GM12875 (cell line): ENCODE measurements around the gene SERPINA3.

Experiments
- H3K4me3 ChIP-seq: one replicate; pipeline ENCODE4 v1.5.1; 2011; ENCODE audit warnings: low read depth, low read length, control low read depth
- CTCF ChIP-seq: IDR thresholded peaks from 2 replicates; pipeline ENCODE4 v1.5.1; 2011; ENCODE audit warnings: low read depth, mild to moderate bottlenecking, control low read depth, inconsistent platforms, low read length, moderate library complexity, borderline replicate concordance; ENCODE audit not compliant: insufficient read depth

SERPINA3 gene

DNA sequence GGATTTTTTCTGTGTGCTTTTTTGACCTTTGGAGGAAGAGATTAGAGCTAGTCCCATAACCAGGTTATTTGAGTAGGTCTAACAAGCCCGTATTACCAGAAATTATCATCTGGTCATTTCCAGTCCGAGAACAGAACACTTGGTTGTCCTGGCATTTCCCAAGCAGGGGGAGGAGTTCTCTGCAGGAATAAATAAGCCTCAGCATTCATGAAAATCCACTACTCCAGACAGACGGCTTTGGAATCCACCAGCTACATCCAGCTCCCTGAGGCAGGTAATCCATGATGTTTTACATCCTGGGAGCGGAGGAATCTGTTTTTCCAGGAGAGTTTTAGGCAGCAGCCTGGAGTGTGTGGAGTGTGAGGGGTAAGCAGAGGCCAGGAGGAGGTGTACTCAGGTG is at the start of gene SERPINA3:
Gene SERPINA3, plus strand, starts transcription at position 218 of the 400 bp plus-strand sequence. CDS start 2,051 bp downstream, outside the sequence.
- no peak for TF ChIP-seq CTCF
- no peak within 1 kb of the TSS for H3K4me3 ChIP-seq

DNA sequence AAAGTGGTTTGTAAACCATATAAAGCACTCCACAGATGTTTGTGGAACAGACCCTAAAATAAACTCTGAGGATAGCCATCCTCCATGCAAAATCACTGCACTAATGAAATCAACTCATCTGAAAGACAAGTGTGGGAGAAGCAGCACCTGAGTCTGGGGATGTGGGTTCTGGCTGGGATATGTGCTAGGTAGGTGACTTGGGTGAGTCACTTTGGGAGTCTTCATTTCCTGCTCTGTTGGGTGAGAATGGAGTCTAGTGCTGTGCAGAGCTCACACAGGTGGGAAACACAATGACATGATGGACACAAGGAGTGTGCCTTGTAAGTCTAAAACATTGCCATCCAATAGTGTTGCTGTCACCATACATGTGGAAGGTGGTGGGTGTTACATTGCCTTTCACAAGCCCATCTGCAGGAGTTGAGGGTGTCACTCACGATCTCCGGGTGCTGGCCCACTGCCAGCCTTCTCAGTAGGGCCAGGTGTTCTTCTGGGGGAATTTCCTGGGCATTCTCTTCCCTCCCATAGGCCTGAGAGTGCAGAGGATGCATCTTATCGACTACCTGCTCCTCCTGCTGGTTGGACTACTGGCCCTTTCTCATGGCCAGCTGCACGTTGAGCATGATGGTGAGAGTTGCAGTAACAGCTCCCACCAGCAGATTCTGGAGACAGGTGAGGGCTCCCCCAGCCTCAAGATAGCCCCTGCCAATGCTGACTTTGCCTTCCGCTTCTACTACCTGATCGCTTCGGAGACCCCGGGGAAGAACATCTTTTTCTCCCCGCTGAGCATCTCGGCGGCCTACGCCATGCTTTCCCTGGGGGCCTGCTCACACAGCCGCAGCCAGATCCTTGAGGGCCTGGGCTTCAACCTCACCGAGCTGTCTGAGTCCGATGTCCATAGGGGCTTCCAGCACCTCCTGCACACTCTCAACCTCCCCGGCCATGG is 49.0 kb upstream of the SERPINA3 start:
- no peak overlapping the region for H3K4me3 ChIP-seq
- TF ChIP-seq CTCF: no peak

- H3K4me3 ChIP-seq: no peak overlapping the region
- no peak for TF ChIP-seq CTCF
Measured at GRCh38 chr14:94564381-94564780, 47.8 kb upstream of the SERPINA3 start.

- no peak for TF ChIP-seq CTCF
- H3K4me3 ChIP-seq: no peak overlapping the region
Measured at GRCh38 chr14:94568186-94568585, 44.0 kb upstream of the SERPINA3 start.

GRCh38 chr14:94569381-94570001 is 42.7 kb upstream of the SERPINA3 start:
- H3K4me3 ChIP-seq: no peak overlapping the region
- TF ChIP-seq CTCF: no peak

- no peak overlapping the region for H3K4me3 ChIP-seq
- TF ChIP-seq CTCF: no peak
Measured at GRCh38 chr14:94570002-94570400, 42.2 kb upstream of the SERPINA3 start.

DNA sequence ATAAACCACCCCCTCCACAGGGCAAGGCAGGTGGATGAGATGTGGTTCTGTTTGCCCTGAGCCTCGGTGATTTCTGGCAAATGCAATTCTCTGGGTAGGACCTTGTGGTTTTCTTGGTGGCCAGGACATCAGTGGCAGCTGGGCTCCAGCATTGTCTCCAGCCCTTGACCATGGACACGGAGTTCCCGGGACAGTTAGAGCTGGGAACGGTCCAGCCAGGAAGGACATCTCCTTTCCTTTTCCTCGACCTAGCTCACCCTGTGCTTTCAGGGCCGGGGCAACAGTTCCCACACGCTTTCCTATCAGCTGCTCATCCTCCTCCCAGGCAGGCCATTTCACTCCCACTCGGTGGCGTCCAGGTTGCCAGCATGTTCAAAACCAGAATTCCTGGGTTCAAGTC is 41.8 kb upstream of the SERPINA3 start:
- H3K4me3 ChIP-seq: no peak overlapping the region
- TF ChIP-seq CTCF: no peak
